Embryonic facial prominence (tissue), 1 donor: Measurements from ENCODE around the gene ATL3.
"Not testable (repeated sequence)": the region's sequence is repeated elsewhere in the genome, so short reads cannot be mapped to it uniquely, and the experiment has no call there.

Experiments
- DNase-seq: peaks from one replicate; pipeline ENCODE4 v3.0.0-alpha.2; 2016; ENCODE audit errors: extremely low spot score

The ATL3 gene

GRCh38 chr11:63671322-63672155 is at the start of gene ATL3:
Gene ATL3 (minus strand): TSS chr11:63671376. CDS start chr11:63671335, 41 bp downstream.
- DNase-seq, result peak; percentile 87

GRCh38 chr11:63720611-63721010 is 49.4 kb upstream of the ATL3 start:
- DNase-seq, result no peak

GRCh38 chr11:63719987-63720386 is 48.8 kb upstream of the ATL3 start:
- DNase-seq, result no peak

GRCh38 chr11:63719001-63719400 is 47.8 kb upstream of the ATL3 start:
- DNase-seq, result no peak

GRCh38 chr11:63716046-63716445 is 44.9 kb upstream of the ATL3 start:
- DNase-seq, result no peak

GRCh38 chr11:63713766-63714165 is 42.6 kb upstream of the ATL3 start:
- no peak for DNase-seq

- DNase-seq, result no peak
Observed at GRCh38 chr11:63711838-63712237, 40.7 kb upstream of the ATL3 start.

- DNase-seq, result no peak
Observed at GRCh38 chr11:63710476-63711217, 39.5 kb upstream of the ATL3 start.

- no peak for DNase-seq
Observed at GRCh38 chr11:63709336-63709884, 38.2 kb upstream of the ATL3 start.

GRCh38 chr11:63708764-63709163 is 37.6 kb upstream of the ATL3 start:
- DNase-seq, result no peak

- no peak for DNase-seq
Observed at GRCh38 chr11:63705526-63705925, 34.4 kb upstream of the ATL3 start.

- no peak for DNase-seq
Observed at GRCh38 chr11:63699896-63700295, 28.7 kb upstream of the ATL3 start.

- DNase-seq, result no peak
Observed at GRCh38 chr11:63698976-63699733, 28.0 kb upstream of the ATL3 start.

GRCh38 chr11:63694596-63694995 is 23.4 kb upstream of the ATL3 start:
- DNase-seq, result no peak

GRCh38 chr11:63687845-63688244 is 16.7 kb upstream of the ATL3 start:
- DNase-seq, result no peak

- DNase-seq, result no peak
Observed at GRCh38 chr11:63686926-63687325, 15.8 kb upstream of the ATL3 start.

- not testable (repeated sequence) for DNase-seq
Observed at GRCh38 chr11:63685158-63685721, 14.1 kb upstream of the ATL3 start.

GRCh38 chr11:63683133-63683991 is 12.2 kb upstream of the ATL3 start:
- DNase-seq, result no peak

- no peak for DNase-seq
Observed at GRCh38 chr11:63682066-63683021, 11.2 kb upstream of the ATL3 start.
